A172 (cell line): ENCODE data around the gene HSPA12A. TPM values are rescaled to one million over a fixed set of nuclear protein-coding genes. Genes with fewer than 3 reads are reported as not detected.
"Not testable (repeated sequence)": the region's sequence is repeated elsewhere in the genome, so short reads cannot be mapped to it uniquely, and the experiment has no call there.

Source experiments
- DNase-seq: peaks from one replicate; pipeline ENCODE4 v3.0.0-alpha.2; 2015; ENCODE audit warnings: low spot score
- total RNA-seq: library from RNA; depleted of rRNA; stranded (reverse); fragments of >200 nt; shearing (Covaris generic); gene quantifications from 2 replicates; pipeline ENCODE4 v1.2.3, GENCODE V29; 2014

Gene HSPA12A
- total RNA-seq, 1 experiment from 2014 or later, result 12.1 TPM

DNA sequence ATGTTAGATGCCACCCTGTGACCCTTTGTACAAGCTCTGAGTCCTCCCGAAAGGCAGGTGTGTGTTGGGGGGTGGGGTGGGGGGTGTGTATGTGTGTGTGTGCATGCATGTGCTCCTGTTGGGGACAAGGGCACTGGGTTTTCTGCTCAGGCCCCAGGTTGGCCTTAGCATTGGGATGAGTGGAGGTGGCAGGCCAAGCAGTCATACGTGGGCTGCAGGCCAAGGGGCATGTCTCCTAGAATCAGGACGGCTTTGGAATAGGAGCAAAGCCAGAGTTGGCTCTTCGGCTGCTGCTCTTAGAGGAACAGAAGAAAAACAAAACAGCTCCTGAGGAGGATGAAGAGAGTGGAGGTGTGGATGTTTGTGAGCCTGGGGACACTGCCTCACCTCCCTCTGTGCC lies 26.0 kb downstream of the HSPA12A start:
- DNase-seq, result no peak

DNA sequence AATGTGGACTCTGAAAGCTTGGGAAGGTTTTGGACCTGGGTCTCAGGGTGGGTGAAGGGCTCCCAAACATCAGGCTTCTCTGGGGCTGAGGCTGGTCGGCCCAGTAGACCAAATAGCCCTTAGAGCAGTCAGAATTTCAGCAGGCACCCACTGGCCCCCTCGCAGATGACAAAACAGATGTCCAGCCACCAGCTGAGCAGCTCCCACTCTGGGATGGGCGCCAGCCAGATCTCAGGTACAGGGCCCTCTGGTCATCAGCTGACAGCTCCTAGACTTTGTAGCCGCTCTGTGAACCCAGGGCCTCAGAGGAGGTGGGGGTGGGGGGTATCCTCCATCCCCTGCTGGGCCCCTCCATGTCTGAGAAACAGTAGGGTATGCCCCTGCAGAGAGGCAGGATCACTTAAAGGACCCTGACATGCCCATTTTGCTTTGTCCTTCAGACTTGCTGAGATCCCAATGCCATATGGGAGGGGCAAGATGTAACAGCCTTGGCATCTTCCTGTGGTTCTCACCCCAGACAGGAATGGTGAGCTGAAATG lies 26.5 kb downstream of the HSPA12A start:
- no peak for DNase-seq

DNA sequence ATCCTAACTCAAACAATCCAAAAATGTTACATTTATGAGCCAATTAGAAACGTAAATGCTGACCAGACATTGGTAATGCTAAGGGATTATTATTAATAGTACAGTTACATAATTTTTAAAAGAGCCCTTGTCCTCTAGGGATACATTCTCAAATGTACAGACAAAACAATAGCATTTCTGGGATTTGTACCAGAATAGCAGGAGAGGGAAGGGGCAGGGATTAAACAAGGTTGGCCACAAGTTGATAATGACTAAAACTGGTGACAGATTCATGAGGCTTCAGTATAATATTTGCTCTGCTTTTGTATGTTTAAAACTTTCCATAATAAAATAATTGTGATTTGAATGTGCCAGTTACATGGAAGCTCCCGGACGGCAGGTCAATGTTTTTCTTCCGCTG lies 27.0 kb downstream of the HSPA12A start:
- no peak for DNase-seq

- DNase-seq, result no peak
Observed at GRCh38 chr10:116713846-116714245, 28.5 kb downstream of the HSPA12A start.

- DNase-seq, result no peak
Observed at GRCh38 chr10:116712989-116713543, 29.3 kb downstream of the HSPA12A start.

GRCh38 chr10:116712519-116712918 lies 29.8 kb downstream of the HSPA12A start:
- no peak for DNase-seq

- not testable (repeated sequence) for DNase-seq
Observed at GRCh38 chr10:116711803-116712202, 30.6 kb downstream of the HSPA12A start.

DNA sequence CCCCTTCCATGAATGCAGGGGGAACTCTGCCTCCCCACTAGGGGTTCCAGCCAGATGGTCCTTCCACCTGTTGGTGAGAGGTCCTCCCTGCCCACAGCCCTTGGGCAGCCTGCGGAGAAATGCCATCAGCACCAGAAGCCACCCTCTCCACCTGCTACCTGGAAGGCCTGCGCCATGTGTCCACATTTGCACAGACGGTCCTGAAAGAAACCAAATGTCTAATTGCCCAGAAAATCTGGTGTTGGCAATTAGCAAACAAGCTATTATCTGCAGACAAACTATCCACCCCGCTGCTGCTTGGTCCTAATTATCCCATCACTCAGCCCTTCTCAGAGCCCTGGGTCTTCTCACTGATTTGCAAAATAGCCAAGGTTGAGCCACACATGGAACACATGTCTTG lies 32.3 kb downstream of the HSPA12A start:
- DNase-seq, result no peak

- DNase-seq, result no peak
Observed at GRCh38 chr10:116708877-116709276, 33.5 kb downstream of the HSPA12A start.

DNA sequence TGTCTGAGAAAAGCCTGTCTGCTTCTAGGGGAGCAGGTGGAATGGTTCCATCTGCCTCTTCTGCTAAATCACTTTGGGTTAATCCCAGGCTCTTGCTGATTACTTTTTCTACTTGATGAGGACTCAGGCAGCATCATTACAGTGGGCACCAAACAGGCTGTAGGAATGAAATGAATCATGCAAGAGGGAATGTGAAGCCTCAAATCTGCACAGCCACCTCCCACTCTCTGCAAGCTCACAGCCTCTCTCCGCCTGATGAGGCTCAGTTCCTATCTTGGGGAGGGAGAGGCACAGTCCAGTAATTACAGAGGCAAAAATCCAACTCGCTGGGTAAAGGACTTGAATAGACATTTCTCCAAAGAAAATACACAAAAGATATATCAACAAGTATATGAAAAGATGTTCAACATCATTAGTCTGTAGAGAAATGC lies 34.0 kb downstream of the HSPA12A start:
- peak; percentile 65 for DNase-seq

DNA sequence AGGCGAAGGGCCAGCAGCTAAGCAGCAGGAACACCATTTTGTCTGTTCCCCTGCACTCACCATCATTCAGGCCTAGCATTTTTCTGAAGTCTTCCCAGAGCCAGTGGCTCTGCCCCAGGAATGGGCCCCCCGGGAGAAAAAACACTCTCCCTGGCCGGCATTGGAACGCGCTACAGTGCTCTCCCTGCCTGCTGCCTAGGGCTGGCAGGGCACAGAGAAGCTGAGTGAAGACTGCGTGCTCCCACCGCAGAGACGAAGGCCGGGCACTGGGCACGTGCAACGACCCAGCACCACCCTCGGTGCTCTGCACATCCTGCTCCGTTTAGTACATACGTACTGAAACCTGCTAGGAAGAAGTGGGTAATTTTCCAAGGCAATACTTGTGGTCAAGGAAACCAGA lies 34.4 kb downstream of the HSPA12A start:
- no peak for DNase-seq

GRCh38 chr10:116706281-116706680 lies 36.1 kb downstream of the HSPA12A start:
- no peak for DNase-seq

DNA sequence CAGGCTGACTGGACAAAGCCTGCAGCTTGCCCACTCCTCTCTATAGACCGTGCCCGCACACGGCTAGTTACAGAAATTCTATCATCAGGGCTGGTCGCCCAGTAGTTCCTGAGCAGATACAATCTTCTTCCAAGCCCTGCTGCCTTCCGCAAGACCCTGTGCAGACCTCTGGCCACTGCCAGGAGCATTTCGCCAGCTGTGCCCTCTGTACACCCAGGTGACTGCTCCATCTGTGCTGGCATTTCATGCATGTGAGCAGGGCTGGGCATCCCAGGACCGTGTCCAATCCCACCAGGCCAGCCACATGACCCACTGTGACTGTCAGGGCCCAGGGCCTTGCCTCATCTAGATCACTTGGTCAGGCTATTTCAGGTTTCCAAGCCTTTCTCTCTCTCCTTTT lies 36.9 kb downstream of the HSPA12A start:
- no peak for DNase-seq

DNA sequence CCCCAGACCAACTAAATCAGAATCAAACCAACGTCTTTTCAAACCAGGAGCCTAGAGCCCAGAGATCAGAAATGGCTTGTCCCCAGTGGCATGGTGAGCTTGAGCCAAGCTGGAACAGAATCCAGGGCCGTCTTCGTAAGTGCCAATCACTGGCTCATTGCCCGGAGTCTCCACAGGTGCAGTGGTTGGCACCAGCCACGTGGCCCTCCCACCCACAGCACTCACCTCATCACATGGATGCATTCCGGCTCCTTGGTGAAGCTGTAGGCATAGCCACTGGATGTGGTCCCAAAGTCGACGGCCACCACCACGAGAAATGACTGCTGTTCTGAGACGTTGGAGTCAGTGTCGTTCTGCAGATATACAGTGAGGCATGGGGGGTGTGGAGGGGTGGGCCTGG lies 37.4 kb downstream of the HSPA12A start:
- DNase-seq, result no peak

DNA sequence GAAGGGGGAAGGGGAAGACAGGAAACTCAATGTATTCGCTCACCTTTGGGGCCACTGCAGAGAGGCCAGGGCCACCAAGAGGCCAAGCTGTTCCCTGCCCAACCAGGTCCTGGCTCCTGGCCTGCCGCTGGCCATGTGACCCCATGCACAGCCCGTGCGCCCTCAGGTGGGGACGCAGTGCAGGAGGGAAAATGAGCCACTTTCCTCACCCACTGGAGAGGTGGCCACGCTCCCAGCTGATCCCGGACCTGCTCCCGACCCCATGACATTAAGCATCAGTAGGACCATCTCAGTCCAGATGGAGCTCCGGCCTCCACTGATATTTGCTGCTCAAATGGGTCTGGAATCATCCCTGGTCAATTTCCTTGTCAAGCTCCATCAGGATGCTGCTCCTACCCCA lies 40.2 kb downstream of the HSPA12A start:
- no peak for DNase-seq

DNA sequence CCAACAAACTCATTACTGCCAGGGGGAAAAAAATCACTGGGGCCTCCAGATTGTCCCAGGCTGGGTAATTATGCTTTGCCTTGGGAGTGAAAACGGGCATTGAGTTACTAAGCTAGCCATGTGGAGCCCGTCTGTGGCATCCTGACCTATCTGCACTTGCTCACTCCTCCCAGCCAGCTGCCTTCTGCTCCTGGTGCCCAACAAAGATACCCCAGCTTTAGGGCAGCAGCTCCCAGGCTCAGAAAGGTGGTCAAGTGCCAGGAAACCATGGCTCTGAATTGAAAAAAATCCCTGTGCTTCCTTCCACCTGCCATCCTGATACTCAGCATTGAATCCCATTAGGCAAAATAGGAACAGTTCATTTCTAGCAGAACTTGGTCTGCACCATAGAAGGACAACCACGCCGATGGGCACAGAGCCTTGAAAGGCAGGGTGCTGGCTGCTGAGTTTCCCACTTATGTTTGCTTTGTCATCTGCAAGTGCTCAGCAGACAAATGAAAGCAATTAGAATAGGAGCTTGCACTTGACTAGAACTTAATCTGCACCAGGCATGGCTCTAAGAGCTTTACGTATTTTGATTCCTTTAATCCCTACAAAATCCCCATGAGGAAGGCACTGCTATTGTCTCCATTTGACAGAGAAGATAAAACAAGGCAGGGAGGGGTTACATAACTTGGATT lies 42.8 kb downstream of the HSPA12A start:
- no peak for DNase-seq

- no peak for DNase-seq
Observed at GRCh38 chr10:116699049-116699448, 43.3 kb downstream of the HSPA12A start.

DNA sequence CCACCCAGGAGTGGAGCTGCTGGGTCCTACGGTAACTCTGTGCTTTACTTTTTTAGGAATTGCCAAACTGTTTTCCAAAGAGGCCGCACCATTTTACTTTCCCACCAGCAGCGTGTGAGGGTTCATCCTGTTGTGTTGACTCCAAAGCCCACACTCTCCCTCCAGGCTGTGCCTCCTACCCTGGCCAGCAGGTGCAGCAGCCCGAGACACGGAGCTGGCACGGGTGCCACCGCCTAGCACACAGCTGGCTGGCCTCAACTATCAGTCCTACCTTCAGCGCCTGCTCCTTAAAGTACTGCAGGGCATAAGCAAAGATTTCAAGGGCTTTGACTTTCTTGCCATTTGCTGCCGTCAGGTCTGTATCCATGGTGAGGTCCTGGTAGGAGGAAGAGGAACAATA lies 44.0 kb downstream of the HSPA12A start:
- no peak for DNase-seq

DNA sequence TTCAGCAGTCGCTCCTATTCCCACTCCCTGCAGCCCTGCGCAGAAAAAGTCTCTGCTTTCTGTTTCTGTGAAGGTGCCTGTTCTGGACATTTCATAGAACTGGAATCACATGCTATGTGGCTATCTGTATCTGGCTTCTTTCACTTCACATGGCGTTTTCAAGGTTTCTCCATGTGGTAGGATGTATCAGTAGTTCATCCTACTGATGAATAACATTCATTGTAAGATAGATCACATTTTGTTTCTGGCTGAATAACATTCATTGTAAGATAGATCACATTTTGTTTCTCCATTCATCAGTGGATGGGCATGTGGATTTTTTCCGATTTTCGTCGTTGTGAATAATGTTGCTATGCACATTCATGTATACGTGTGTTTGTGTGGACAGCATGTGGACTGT lies 44.5 kb downstream of the HSPA12A start:
- no peak for DNase-seq

- DNase-seq, result no peak
Observed at GRCh38 chr10:116696919-116697318, 45.4 kb downstream of the HSPA12A start.

GRCh38 chr10:116694927-116695268 lies 47.5 kb downstream of the HSPA12A start:
- DNase-seq, result no peak

GRCh38 chr10:116694243-116694926 lies 48.0 kb downstream of the HSPA12A start:
- DNase-seq, result no peak

DNA sequence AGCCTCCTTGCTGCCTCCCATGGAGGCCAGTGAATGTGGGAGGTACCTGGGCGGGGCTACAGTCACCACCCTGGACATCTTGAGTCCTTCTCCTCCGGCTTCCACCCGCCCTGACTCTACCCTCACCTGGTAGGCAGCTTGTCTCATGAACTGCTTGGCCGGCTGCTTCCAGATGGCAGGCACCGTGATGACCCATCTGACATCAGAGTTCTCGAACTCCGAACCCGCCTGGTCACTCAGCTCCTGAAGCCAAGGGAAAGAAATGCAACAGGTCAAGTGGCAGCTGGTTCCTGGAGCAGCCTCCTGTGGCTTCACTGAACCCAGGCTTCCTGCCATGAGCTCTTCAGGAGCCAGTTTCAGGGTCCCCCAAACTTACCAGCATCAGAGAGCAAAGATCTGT lies 50.1 kb downstream of the HSPA12A start:
- DNase-seq, result no peak
